Breast epithelium (tissue), 4 donors: Measurements from ENCODE around the gene ATG7. TPM values are rescaled to one million over a fixed set of nuclear protein-coding genes. Genes with fewer than 3 reads are reported as not detected.

ENCODE experiments used
- DNase-seq, 2 donors: peaks; one replicate each; pipeline ENCODE4 v3.0.0-alpha.2; 2019; ENCODE audit warnings: low spot score in 2 of 2
- H3K27ac ChIP-seq, 2 donors: fragments of 200-600 bp; sonication (generic) in 1 of 2; one replicate each; pipeline ENCODE4 v1.5.1; 2016 to 2019; ENCODE audit warnings: mild to moderate bottlenecking in 1 of 2
- H3K27me3 ChIP-seq, 2 donors: fragments of 200-600 bp; sonication (generic) in 1 of 2; one replicate each; pipeline versions ENCODE4 v1.5.1 to v1.6.0; 2017 to 2019; ENCODE audit warnings: control low read depth in 1 of 2, mild to moderate bottlenecking in 1 of 2
- H3K36me3 ChIP-seq: fragments of 200-600 bp; one replicate; pipeline ENCODE4 v1.5.1; 2019
- H3K4me1 ChIP-seq, 2 donors: fragments of 200-600 bp; sonication (generic); one replicate each; pipeline ENCODE4 v1.5.1; 2016 to 2019; ENCODE audit warnings: control low read depth in 1 of 2
- H3K4me3 ChIP-seq, 3 donors: fragments of 200-600 bp; sonication (generic); 1 replicate in 2 of 3; 2 replicates in 1 of 3; pipeline ENCODE4 v1.5.1; 2016 to 2019; ENCODE audit warnings: mild to moderate bottlenecking in 3 of 3, moderate library complexity in 2 of 3
- H3K9me3 ChIP-seq, 2 donors: fragments of 200-600 bp; sonication (generic) in 1 of 2; one replicate each; pipeline ENCODE4 v1.5.1; 2016 to 2019; ENCODE audit warnings: control low read depth in 1 of 2
- CTCF ChIP-seq, 3 donors: fragments of 450-650 bp; IDR thresholded peaks; one replicate each; pipeline ENCODE4 v1.5.1; 2016 to 2017; ENCODE audit warnings: antibody characterized with exemption in 3 of 3, mild to moderate bottlenecking in 3 of 3, moderate library complexity in 3 of 3
- POLR2A ChIP-seq: fragments of 450-650 bp; IDR thresholded peaks from one replicate; pipeline ENCODE4 v1.6.1; 2016; ENCODE audit warnings: antibody characterized with exemption, mild to moderate bottlenecking, moderate library complexity
- POLR2AphosphoS5 ChIP-seq, 3 donors: sonication (generic); formaldehyde crosslinking; IDR thresholded peaks; one replicate each; pipeline ENCODE4 v1.6.1; 2017; ENCODE audit warnings: antibody characterized with exemption in 3 of 3
- intact Hi-C: fragments of 100-400 bp; cut with DNase I; formaldehyde crosslinking; loops from one replicate; pipeline ENCODE4 v1.15.1; 2023; ENCODE audit warnings: low total_unique reads
- total RNA-seq, 3 donors: library from RNA; depleted of rRNA; stranded (reverse); fragments of >200 nt; gene quantifications; one replicate each; pipeline ENCODE4 v1.1.0, GENCODE V29; 2016

ATG7 gene
- total RNA-seq, 3 donors from 2014 or later: 64.9 to 81.9 (median 75.5) TPM

- peaks cover 0 to 4% of the 10 kb centered on the region in 2 donors for H3K4me1 ChIP-seq
- H3K27ac ChIP-seq: peak overlapping the region; percentile 30 to 32
Observed at GRCh38 chr3:11431319-11431718, 159.1 kb downstream of the ATG7 start.

GRCh38 chr3:11434017-11434526 lies 161.9 kb downstream of the ATG7 start:
- DNase-seq: peak in 1 of 2 donors; percentile 30

More at GRCh38 chr3:11431319-11431718, 159.1 kb downstream of the ATG7 start:
- intact Hi-C loops: no loop called here
- TF ChIP-seq POLR2AphosphoS5 (IDR thresholded peaks at IDR 0.05): no peak
- TF ChIP-seq POLR2A: no peak
- no peak for TF ChIP-seq CTCF (IDR thresholded peaks at IDR 0.05)
- H3K4me3 ChIP-seq: no peak overlapping the region
- H3K36me3 ChIP-seq: no peaks in the 10 kb centered on the region
- no peaks in the 10 kb centered on the region for H3K9me3 ChIP-seq
- no peaks in the 10 kb centered on the region for H3K27me3 ChIP-seq
- DNase-seq: no peak

GRCh38 chr3:11434563-11435096 lies 162.4 kb downstream of the ATG7 start:
- Histone ChIP-seq H3K9me3 (no peaks in the 10 kb centered on the region), H3K27me3 (no peaks in the 10 kb centered on the region), H3K27ac (peak overlapping the region; percentile 50 to 79), H3K36me3 (no peaks in the 10 kb centered on the region), H3K4me1 (peaks cover 0 to 4% of the 10 kb centered on the region in 2 donors), H3K4me3 (no peak overlapping the region)
- intact Hi-C loops: no loop called here
- DNase-seq: no peak
- no peak for TF ChIP-seq POLR2AphosphoS5 (IDR thresholded peaks at IDR 0.05)
- no peak for TF ChIP-seq POLR2A
- no peak for TF ChIP-seq CTCF (IDR thresholded peaks at IDR 0.05)

More at GRCh38 chr3:11434017-11434526, 161.9 kb downstream of the ATG7 start:
- no peak overlapping the region for H3K4me3 ChIP-seq
- no peaks in the 10 kb centered on the region for H3K27me3 ChIP-seq
- H3K27ac ChIP-seq: peak overlapping the region; percentile 50 to 79
- intact Hi-C loops: no loop called here
- H3K4me1 ChIP-seq: peaks cover 0 to 4% of the 10 kb centered on the region in 2 donors
- H3K36me3 ChIP-seq: no peaks in the 10 kb centered on the region
- TF ChIP-seq POLR2A (no peak), CTCF (IDR thresholded peaks at IDR 0.05) (no peak), POLR2AphosphoS5 (IDR thresholded peaks at IDR 0.05) (no peak)
- H3K9me3 ChIP-seq: no peaks in the 10 kb centered on the region

GRCh38 chr3:11435440-11436165 lies 163.4 kb downstream of the ATG7 start:
- H3K27ac ChIP-seq: peak overlapping the region; percentile 20 to 31
- no peaks in the 10 kb centered on the region for H3K36me3 ChIP-seq
- no peaks in the 10 kb centered on the region for H3K9me3 ChIP-seq
- TF ChIP-seq CTCF (IDR thresholded peaks at IDR 0.05) (no peak), POLR2AphosphoS5 (IDR thresholded peaks at IDR 0.05) (no peak), POLR2A (no peak)
- intact Hi-C loops: no loop called here
- no peaks in the 10 kb centered on the region for H3K27me3 ChIP-seq
- peaks cover 0 to 4% of the 10 kb centered on the region in 2 donors for H3K4me1 ChIP-seq
- no peak overlapping the region for H3K4me3 ChIP-seq
- no peak for DNase-seq

GRCh38 chr3:11436775-11437174 lies 164.6 kb downstream of the ATG7 start:
- intact Hi-C loops: no loop called here
- Histone ChIP-seq H3K4me1 (no peaks in the 10 kb centered on the region), H3K36me3 (no peaks in the 10 kb centered on the region), H3K9me3 (no peaks in the 10 kb centered on the region), H3K4me3 (no peak overlapping the region), H3K27me3 (no peaks in the 10 kb centered on the region), H3K27ac (no peak overlapping the region)
- TF ChIP-seq CTCF (IDR thresholded peaks at IDR 0.05) (no peak), POLR2A (no peak), POLR2AphosphoS5 (IDR thresholded peaks at IDR 0.05) (no peak)
- DNase-seq: no peak
